Neural crest cell (in vitro differentiated cells): Measurements from ENCODE around the gene SLC46A3. TPM values are rescaled to one million over a fixed set of nuclear protein-coding genes. Genes with fewer than 3 reads are reported as not detected.
A peak's percentile ranks its signal among the peaks of the same experiment; 100 is the strongest.

Experiments
- DNase-seq: peaks from one replicate; pipeline ENCODE4 v3.0.0; 2021; ENCODE audit warnings: low read depth, mixed read lengths, low spot score
- H3K27ac Mint-ChIP-seq: one replicate; pipeline ENCODE4 v1.8.0; 2021; ENCODE audit warnings: mild to moderate bottlenecking, mixed read lengths; ENCODE audit not compliant: unreplicated experiment
- H3K27me3 Mint-ChIP-seq: 2 replicates; pipeline ENCODE4 v1.8.0; 2021; ENCODE audit warnings: low read depth, mild to moderate bottlenecking, mixed read lengths
- H3K36me3 Mint-ChIP-seq: 2 replicates; pipeline ENCODE4 v1.8.0; 2021; ENCODE audit warnings: low read depth, mild to moderate bottlenecking, mixed read lengths
- H3K4me1 Mint-ChIP-seq: 2 replicates; pipeline ENCODE4 v1.8.0; 2021; ENCODE audit warnings: mixed read lengths
- H3K4me3 Mint-ChIP-seq: one replicate; pipeline ENCODE4 v1.8.0; 2021; ENCODE audit warnings: mild to moderate bottlenecking, mixed read lengths
- H3K9me3 Mint-ChIP-seq: 2 replicates; pipeline ENCODE4 v1.8.0; 2021; ENCODE audit warnings: mixed read lengths
- CTCF ChIP-seq: fragments of 200-600 bp; sonication (generic); conservative IDR thresholded peaks from 2 replicates; pipeline ENCODE4 v1.5.0; 2021; ENCODE audit warnings: antibody characterized with exemption, mild to moderate bottlenecking
- total RNA-seq: library from RNA; stranded (reverse); gene quantifications from 2 replicates; pipeline ENCODE4 v1.2.1, GENCODE V29; 2021

Gene SLC46A3
- total RNA-seq, 1 donor from 2014 or later, result 0.75 TPM

DNA sequence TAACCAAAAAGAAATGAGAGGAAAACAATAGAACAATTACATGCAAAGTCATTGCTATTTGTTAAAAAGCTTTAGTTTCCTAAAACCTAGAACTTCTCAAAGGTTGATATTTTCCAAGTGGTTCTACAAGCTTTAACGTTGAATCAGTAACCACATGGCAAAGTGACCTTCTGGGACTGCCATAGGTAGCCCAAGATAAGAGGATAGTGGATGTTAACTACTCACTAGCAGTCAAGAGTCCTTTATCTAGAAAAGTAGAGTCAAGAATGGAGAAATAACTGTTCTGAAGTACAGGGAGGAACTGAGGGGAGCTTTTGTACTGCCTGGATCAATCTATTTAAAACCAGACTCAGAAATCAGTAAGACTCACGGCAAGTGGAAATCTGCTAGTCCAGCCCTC lies 9.9 kb upstream of the SLC46A3 start:
- DNase-seq, result no peak
- Mint-ChIP-seq H3K9me3 (no peaks in the 10 kb centered on the region), H3K27me3 (peaks cover 18% of the 10 kb centered on the region), H3K36me3 (no peaks in the 10 kb centered on the region), H3K27ac (peak overlapping the region; percentile 4), H3K4me1 (no peaks in the 10 kb centered on the region), H3K4me3 (no peak overlapping the region)
- TF ChIP-seq CTCF, result no peak

DNA sequence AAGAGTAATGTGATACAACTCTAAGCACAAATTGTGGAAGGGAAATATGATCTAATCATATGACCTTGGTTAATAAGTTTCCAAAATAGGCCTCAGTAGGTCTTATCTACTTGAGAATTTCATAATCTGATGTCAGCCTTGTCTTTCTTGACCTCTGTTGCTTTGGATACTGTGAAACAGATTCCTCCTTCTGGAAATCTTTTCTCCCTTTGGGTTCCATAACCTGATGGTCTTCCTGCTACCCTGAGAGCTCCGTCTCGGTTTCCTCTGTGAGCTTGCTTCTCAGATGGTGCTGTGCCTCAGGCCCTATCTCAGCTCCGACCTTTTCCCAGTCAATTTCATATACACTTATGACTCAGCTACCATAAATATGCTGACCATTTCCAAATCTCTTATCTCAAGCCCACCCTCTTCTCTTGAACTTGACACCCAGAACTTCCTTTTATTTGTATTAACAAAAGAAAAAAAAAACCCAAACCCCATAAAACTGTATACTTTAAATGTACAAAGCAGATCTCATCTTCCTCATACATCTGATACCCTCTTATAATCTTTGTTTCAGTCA lies 6.4 kb upstream of the SLC46A3 start:
- no peak overlapping the region for H3K4me3 Mint-ChIP-seq
- H3K9me3 Mint-ChIP-seq, result no peaks in the 10 kb centered on the region
- peaks cover 30% of the 10 kb centered on the region for H3K27me3 Mint-ChIP-seq
- no peak for DNase-seq
- H3K36me3 Mint-ChIP-seq, result no peaks in the 10 kb centered on the region
- H3K4me1 Mint-ChIP-seq, result no peaks in the 10 kb centered on the region
- no peak overlapping the region for H3K27ac Mint-ChIP-seq
- TF ChIP-seq CTCF, result no peak

- DNase-seq, result no peak
- Mint-ChIP-seq H3K27me3 (peaks cover 37% of the 10 kb centered on the region), H3K27ac (no peak overlapping the region), H3K4me1 (peaks cover 8% of the 10 kb centered on the region), H3K36me3 (no peaks in the 10 kb centered on the region), H3K4me3 (no peak overlapping the region), H3K9me3 (no peaks in the 10 kb centered on the region)
- TF ChIP-seq CTCF, result no peak
Measured at GRCh38 chr13:28723806-28724205, 5.0 kb upstream of the SLC46A3 start.

- no peak for DNase-seq
- H3K27ac Mint-ChIP-seq, result no peak overlapping the region
- TF ChIP-seq CTCF, result no peak
- no peaks in the 10 kb centered on the region for H3K36me3 Mint-ChIP-seq
- peak overlapping the region; percentile 95 for H3K4me3 Mint-ChIP-seq
- H3K4me1 Mint-ChIP-seq, result peaks cover 16% of the 10 kb centered on the region
- H3K27me3 Mint-ChIP-seq, result peaks cover 49% of the 10 kb centered on the region
- H3K9me3 Mint-ChIP-seq, result no peaks in the 10 kb centered on the region
Measured at GRCh38 chr13:28719227-28720055, 671 bp upstream of the SLC46A3 start.

GRCh38 chr13:28718196-28718542 lies 601 bp downstream of the SLC46A3 start:
- Mint-ChIP-seq H3K27ac (no peak overlapping the region), H3K4me1 (peaks cover 16% of the 10 kb centered on the region), H3K36me3 (no peaks in the 10 kb centered on the region), H3K4me3 (peak overlapping the region; percentile 95), H3K27me3 (peaks cover 49% of the 10 kb centered on the region), H3K9me3 (no peaks in the 10 kb centered on the region)
- no peak for TF ChIP-seq CTCF
- no peak for DNase-seq
